Common myeloid progenitor, CD34-positive (primary cell): ENCODE measurements around the gene NXPE3.

Experiments used
- CTCF ChIA-PET: fragments of 350-600 bp; sonication (Branson Sonifier 250); formaldehyde crosslinking; loops from one replicate; lab custom pipeline; 2021; ENCODE audit warnings: antibody characterized with exemption; lab: Charles Lee
- POLR2A ChIA-PET: fragments of 350-600 bp; sonication (Branson Sonifier 250); formaldehyde crosslinking; loops from one replicate; lab custom pipeline; 2021; ENCODE audit warnings: antibody characterized with exemption; lab: Charles Lee
- DNase-seq, 3 donors: peaks; one replicate each; pipeline versions ENCODE4 v3.0.0 to v3.0.0-alpha.2; 2013
- H3K27ac ChIP-seq, 2 experiments: 1 replicate in 1 of 2; 2 replicates in 1 of 2; pipeline ENCODE4 v1.7.0; 2013; ENCODE audit warnings: inconsistent platforms in 2 of 2, low read length in 2 of 2, mild to moderate bottlenecking in 2 of 2, low read depth in 1 of 2, moderate library complexity in 1 of 2; ENCODE audit not compliant: severe bottlenecking in 2 of 2, insufficient read depth in 1 of 2, poor library complexity in 1 of 2
- H3K27me3 ChIP-seq, 5 experiments: replicated peaks in 2 of 5; 1 replicate in 3 of 5; 2 replicates in 2 of 5; pipeline versions ENCODE4 v1.6.1 to v1.7.0; 2013; ENCODE audit warnings: low read length in 4 of 5, mild to moderate bottlenecking in 2 of 5, moderate library complexity in 2 of 5, inconsistent platforms in 1 of 5; ENCODE audit not compliant: insufficient read depth in 5 of 5, control insufficient read depth in 4 of 5
- H3K36me3 ChIP-seq, 4 experiments: 1 replicate in 2 of 4; 2 replicates in 2 of 4; pipeline versions ENCODE4 v1.6.1 to v1.7.0; 2013; ENCODE audit warnings: low read length in 3 of 4, control low read depth in 1 of 4, mild to moderate bottlenecking in 1 of 4; ENCODE audit not compliant: control insufficient read depth in 4 of 4, insufficient read depth in 4 of 4
- H3K4me1 ChIP-seq, 4 experiments: 1 replicate in 3 of 4; 2 replicates in 1 of 4; pipeline versions ENCODE4 v1.6.1 to v1.7.1; 2013; ENCODE audit warnings: low read length in 3 of 4, mild to moderate bottlenecking in 3 of 4, control low read depth in 1 of 4, inconsistent platforms in 1 of 4, moderate library complexity in 1 of 4; ENCODE audit not compliant: control insufficient read depth in 4 of 4, insufficient read depth in 4 of 4; ENCODE audit errors: control extremely low read depth in 1 of 4
- H3K4me3 ChIP-seq, 7 experiments: 1 replicate in 4 of 7; 2 replicates in 3 of 7; pipeline versions ENCODE4 v1.5.1 to v1.7.0; 2013; ENCODE audit warnings: mild to moderate bottlenecking in 7 of 7, low read length in 6 of 7, moderate library complexity in 6 of 7, inconsistent platforms in 2 of 7, low read depth in 2 of 7, control low read depth in 1 of 7; ENCODE audit not compliant: insufficient read depth in 4 of 7, control insufficient read depth in 1 of 7; ENCODE audit errors: extremely low read depth in 1 of 7
- H3K9me3 ChIP-seq, 5 experiments: 1 replicate in 4 of 5; 2 replicates in 1 of 5; pipeline versions ENCODE4 v1.6.1 to v1.7.1; 2013; ENCODE audit warnings: low read length in 4 of 5, mild to moderate bottlenecking in 2 of 5, inconsistent platforms in 1 of 5, low read depth in 1 of 5, moderate library complexity in 1 of 5; ENCODE audit not compliant: control insufficient read depth in 4 of 5, insufficient read depth in 2 of 5; ENCODE audit errors: control extremely low read depth in 1 of 5
- WGBS: methylation state at CpG from one replicate; pipeline ENCODE4 v1.1.5; 2013; ENCODE audit not compliant: insufficient coverage; 5-methylcytosine and 5-hydroxymethylcytosine counted together

Gene NXPE3

DNA sequence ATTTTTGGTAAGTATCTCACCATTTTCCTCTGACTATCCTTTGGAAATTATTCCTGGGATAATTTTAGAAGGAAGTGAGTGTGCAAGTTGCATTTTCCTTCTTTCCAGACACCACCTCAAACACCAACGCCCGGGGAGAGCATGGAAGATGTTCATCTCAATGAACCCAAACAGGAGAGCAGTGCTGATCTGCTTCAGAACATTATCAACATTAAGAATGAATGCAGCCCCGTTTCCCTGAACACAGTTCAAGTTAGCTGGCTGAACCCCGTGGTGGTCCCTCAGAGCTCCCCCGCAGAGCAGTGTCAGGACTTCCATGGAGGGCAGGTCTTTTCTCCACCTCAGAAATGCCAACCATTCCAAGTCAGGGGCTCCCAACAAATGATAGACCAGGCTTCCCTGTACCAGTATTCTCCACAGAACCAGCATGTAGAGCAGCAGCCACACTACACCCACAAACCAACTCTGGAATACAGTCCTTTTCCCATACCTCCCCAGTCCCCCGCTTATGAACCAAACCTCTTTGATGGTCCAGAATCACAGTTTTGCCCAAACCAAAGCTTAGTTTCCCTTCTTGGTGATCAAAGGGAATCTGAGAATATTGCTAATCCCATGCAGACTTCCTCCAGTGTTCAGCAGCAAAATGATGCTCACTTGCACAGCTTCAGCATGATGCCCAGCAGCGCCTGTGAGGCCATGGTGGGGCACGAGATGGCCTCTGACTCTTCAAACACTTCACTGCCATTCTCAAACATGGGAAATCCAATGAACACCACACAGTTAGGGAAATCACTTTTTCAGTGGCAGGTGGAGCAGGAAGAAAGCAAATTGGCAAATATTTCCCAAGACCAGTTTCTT, 74.2 kb downstream of the NXPE3 start:
- no peaks in the 10 kb centered on the region for H3K9me3 ChIP-seq
- no peak for DNase-seq
- ChIA-PET CTCF (interaction anchor here (1.1 to 2.7 kb wide), 4 partner anchors 13 to 371 kb away, joined by 3 to 12 read pairs (median 9); no protein-coding TSS in a partner anchor), POLR2A (no interaction called here)
- peak overlapping the region in 3 of 7 experiments; percentile 91 to 100 (median 93) for H3K4me3 ChIP-seq
- H3K27ac ChIP-seq, result no peak overlapping the region
- H3K36me3 ChIP-seq, result peaks cover 35 to 67% (median 49%) of the 10 kb centered on the region in 4 experiments
- peaks cover 14 to 51% (median 23%) of the 10 kb centered on the region in 4 experiments for H3K4me1 ChIP-seq
- WGBS, result 90% methylated on average over 6 of the region's 8 CpGs
- no peaks in the 10 kb centered on the region for H3K27me3 ChIP-seq

DNA sequence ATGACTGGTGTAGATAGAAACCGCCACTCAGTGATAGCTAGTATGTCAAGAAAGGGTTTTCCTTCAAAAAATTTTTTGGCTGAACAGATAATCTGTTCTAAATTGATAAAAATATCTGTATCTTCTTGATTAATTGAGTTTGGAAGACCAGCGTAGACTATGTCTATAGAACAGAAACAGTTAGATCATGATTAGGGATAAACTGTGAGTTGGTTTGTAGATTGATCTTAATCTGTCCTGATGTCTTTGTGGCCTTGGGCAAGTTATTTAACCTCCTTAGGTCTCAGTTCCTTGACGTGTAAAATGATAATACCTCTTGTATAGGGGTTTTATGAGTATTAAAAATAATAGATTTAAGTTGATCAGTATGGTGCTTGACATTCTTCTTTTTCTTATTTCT, 75.0 kb downstream of the NXPE3 start:
- peaks cover 39 to 75% (median 55%) of the 10 kb centered on the region in 4 experiments for H3K36me3 ChIP-seq
- peaks cover 9 to 46% (median 19%) of the 10 kb centered on the region in 4 experiments for H3K4me1 ChIP-seq
- 92% methylated on average over 2 of the region's 3 CpGs for WGBS
- no peaks in the 10 kb centered on the region for H3K27me3 ChIP-seq
- no peak for DNase-seq
- H3K9me3 ChIP-seq, result no peaks in the 10 kb centered on the region
- peak overlapping the region in 1 of 7 experiments; percentile 93 for H3K4me3 ChIP-seq
- ChIA-PET POLR2A (no interaction called here), CTCF (interaction anchor here (1.4 to 1.5 kb wide), 2 partner anchors 22 kb away, joined by 3 read pairs; no protein-coding TSS in a partner anchor)
- H3K27ac ChIP-seq, result no peak overlapping the region

DNA sequence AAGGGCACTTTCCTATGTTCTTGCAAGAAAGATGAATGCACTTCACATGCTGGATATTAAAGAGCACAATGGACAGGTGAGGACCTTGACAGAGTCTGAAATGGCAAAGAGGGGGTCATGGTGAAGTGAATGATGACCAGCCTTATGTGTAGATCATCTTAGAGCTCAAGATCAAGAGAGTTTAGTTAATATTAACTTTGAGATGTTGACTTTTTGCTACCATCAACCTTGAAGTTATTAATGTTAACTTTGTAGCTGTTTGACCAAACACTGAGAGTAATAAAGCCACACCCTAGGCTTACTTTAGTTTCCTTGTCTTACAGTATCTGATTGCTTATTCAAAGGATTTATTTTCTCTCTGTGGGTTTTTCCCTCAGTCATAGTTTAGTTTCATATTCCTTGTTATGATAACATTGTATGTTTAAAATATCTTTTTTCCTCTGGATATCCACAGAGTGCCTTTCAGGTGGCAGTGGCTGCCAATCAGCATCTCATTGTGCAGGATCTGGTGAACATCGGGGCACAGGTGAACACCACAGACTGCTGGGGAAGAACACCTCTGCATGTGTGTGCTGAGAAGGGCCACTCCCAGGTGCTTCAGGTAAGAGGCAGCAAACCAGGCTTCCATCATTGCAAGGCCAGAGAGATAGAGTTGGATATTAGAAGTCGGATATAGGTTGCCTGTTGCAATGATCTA, 75.7 kb downstream of the NXPE3 start:
- 100% methylated on average over 2 of the region's 2 CpGs for WGBS
- CTCF ChIA-PET, result interaction anchor here (1.1 to 1.8 kb wide), 6 partner anchors 19 to 46 kb away, joined by 3 to 5 read pairs (median 3); no protein-coding TSS in a partner anchor
- DNase-seq, result no peak
- no peaks in the 10 kb centered on the region for H3K9me3 ChIP-seq
- POLR2A ChIA-PET, result no interaction called here
- H3K4me3 ChIP-seq, result peak overlapping the region in 1 of 7 experiments; percentile 10
- peaks cover 9 to 46% (median 19%) of the 10 kb centered on the region in 4 experiments for H3K4me1 ChIP-seq
- no peak overlapping the region for H3K27ac ChIP-seq
- H3K36me3 ChIP-seq, result peaks cover 45 to 83% (median 61%) of the 10 kb centered on the region in 4 experiments
- no peaks in the 10 kb centered on the region for H3K27me3 ChIP-seq

DNA sequence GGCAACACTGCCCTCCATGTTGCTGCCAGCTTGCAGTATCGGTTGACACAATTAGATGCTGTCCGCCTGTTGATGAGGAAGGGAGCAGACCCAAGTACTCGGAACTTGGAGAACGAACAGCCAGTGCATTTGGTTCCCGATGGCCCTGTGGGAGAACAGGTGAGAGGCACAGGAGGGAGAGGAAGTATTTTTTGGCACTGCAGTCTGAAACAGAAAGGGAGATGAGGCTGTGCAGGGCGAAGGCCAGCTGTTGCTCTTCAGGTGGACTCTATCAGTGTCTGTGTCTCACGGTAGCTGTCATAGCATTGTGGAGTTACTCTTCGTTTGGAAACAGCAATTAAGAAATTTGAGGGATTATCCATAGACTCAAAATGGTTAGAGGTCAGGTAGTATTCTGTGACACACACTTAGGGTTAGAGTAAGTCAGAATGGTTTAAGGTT, 78.3 kb downstream of the NXPE3 start:
- no peaks in the 10 kb centered on the region for H3K9me3 ChIP-seq
- H3K4me3 ChIP-seq, result peak overlapping the region in 1 of 7 experiments; percentile 2
- CTCF ChIA-PET, result interaction anchor here (0.9 to 1.9 kb wide), 7 partner anchors 12 to 372 kb away, joined by 3 to 6 read pairs (median 4); no protein-coding TSS in a partner anchor
- POLR2A ChIA-PET, result no interaction called here
- H3K27ac ChIP-seq, result no peak overlapping the region
- peaks cover 51 to 95% (median 70%) of the 10 kb centered on the region in 4 experiments for H3K36me3 ChIP-seq
- DNase-seq, result no peak
- no peaks in the 10 kb centered on the region for H3K27me3 ChIP-seq
- peaks cover 0 to 37% (median 12%) of the 10 kb centered on the region in 4 experiments for H3K4me1 ChIP-seq
- 93% methylated on average over 8 of the region's 8 CpGs for WGBS

DNA sequence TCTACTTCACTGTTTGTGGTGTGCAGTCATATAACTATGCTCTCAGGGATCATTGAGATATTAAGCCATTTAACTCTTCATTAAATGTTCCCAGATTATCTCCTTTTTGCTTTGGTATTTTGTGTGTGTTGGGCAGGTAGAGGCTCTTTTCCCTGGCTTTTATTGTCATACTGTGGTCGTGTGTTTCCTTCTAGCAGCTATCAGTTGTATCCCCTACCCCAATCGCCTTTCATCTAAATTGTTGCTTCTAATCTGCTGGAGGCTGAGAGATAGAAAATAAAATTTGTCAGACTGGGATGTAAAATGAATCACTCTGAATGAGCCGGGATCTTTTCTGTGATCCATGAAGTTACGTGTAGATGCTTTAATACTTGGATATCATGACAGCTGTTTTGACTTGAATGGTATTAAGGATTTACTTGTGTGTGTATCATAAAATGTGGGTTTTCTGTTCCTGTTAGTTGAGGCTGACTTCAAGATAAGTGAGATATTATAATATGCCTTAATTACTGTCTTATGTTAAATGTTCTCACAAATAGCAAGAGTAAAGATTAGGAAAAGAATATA, 79.5 kb downstream of the NXPE3 start:
- WGBS, result 90% methylated on average over 2 of the region's 4 CpGs
- Histone ChIP-seq H3K4me3 (no peak overlapping the region), H3K9me3 (no peaks in the 10 kb centered on the region), H3K27me3 (no peaks in the 10 kb centered on the region), H3K27ac (no peak overlapping the region), H3K4me1 (peaks cover 0 to 25% (median 5%) of the 10 kb centered on the region in 4 experiments), H3K36me3 (peaks cover 43 to 89% (median 58%) of the 10 kb centered on the region in 4 experiments)
- no peak for DNase-seq
- ChIA-PET POLR2A (interaction anchor here (1.7 kb wide), 1 partner anchor 9 kb away, joined by 7 read pairs; the partner anchor contains the start of gene NFKBIZ), CTCF (interaction anchor here (1.1 to 1.2 kb wide), 4 partner anchors 9 to 366 kb away, joined by 3 to 5 read pairs (median 4); no protein-coding TSS in a partner anchor)

DNA sequence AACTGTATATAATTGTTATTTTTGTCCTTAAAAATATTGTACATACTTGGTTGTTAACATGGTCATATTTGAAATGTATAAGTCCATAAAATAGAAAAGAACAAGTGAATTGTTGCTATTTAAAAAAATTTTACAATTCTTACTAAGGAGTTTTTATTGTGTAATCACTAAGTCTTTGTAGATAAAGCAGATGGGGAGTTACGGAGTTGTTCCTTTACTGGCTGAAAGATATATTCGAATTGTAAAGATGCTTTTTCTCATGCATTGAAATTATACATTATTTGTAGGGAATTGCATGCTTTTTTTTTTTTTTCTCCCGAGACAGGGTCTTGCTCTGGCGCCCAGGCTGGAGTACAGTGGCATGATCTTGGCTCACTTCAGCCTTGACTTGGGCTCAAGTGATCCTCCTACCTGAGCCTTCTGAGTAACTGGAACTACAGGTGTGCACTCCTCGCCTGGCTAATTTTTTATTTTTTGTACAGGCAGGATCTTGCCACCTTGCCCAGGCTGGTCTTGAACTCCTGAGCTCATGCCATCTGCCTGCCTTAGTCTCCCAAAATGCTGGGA, 81.0 kb downstream of the NXPE3 start:
- ChIA-PET CTCF (interaction anchor here (0.9 kb wide), 1 partner anchor 51 kb away, joined by 3 read pairs; no protein-coding TSS in a partner anchor), POLR2A (no interaction called here)
- Histone ChIP-seq H3K9me3 (no peaks in the 10 kb centered on the region), H3K36me3 (peaks cover 34 to 75% (median 47%) of the 10 kb centered on the region in 4 experiments), H3K4me1 (peaks cover 0 to 12% (median 4%) of the 10 kb centered on the region in 4 experiments), H3K27me3 (no peaks in the 10 kb centered on the region), H3K27ac (peak overlapping the region in 1 of 2 experiments; percentile 19), H3K4me3 (no peak overlapping the region)
- WGBS, result 83% methylated on average over 2 of the region's 5 CpGs
- DNase-seq, result no peak
